GM12891 (cell line): ENCODE results near the gene CISD3.

ENCODE experiments used
- DNase-seq: peaks from one replicate; pipeline ENCODE4 v3.0.0; 2011; ENCODE audit warnings: low spot score; ENCODE audit not compliant: insufficient read length
- FAIRE-seq: peaks from 2 replicates; lab custom pipeline; 2011; peaks lifted over from hg19 to GRCh38; lab: Jason Lieb, UNC
- PAX5 ChIP-seq: IDR thresholded peaks from 2 replicates; pipeline ENCODE4 v1.6.1; 2011; ENCODE audit warnings: low read length, moderate library complexity, mild to moderate bottlenecking; ENCODE audit not compliant: insufficient read depth, severe bottlenecking
- POLR2A ChIP-seq: IDR thresholded peaks from 2 replicates; pipeline ENCODE4 v1.6.1; 2011; ENCODE audit warnings: low read depth, low read length, control low read depth
- POLR2AphosphoS5 ChIP-seq: IDR thresholded peaks from 2 replicates; pipeline ENCODE4 v1.6.1; 2011; ENCODE audit warnings: low read depth, low read length, control low read depth
- POU2F2 ChIP-seq: IDR thresholded peaks from 2 replicates; pipeline ENCODE4 v1.6.1; 2011; ENCODE audit warnings: low read depth, mild to moderate bottlenecking, control low read depth, low read length, moderate library complexity
- SPI1 ChIP-seq: IDR thresholded peaks from 2 replicates; pipeline ENCODE4 v1.6.1; 2011; ENCODE audit warnings: low read depth, low read length, control low read depth
- TAF1 ChIP-seq: IDR thresholded peaks from 2 replicates; pipeline ENCODE4 v1.6.1; 2011; ENCODE audit warnings: low read depth, low read length, control low read depth

Gene CISD3

DNA sequence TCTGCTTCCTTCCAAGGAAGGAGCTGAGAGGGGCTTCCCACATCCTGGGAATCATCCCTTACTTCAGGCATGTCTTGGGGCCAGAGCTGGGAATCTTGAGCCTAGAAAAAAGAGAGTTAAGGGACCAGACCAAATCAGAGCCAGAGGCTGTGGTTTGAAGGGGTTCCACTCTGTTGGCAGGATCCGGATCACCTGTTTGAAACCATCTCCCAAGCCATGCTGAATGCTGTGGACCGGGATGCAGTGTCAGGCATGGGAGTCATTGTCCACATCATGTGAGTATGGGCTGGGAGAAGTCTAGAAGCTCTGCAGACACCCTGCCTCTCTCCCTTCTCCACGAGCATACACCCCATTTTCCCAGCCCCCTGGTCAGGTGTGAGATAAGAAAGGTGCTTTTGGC, 32.1 kb downstream of the CISD3 start:
- DNase-seq (no peak), FAIRE-seq (no peak)
- TF ChIP-seq POU2F2 (no peak), POLR2A (no peak), SPI1 (no peak), PAX5 (no peak), TAF1 (no peak)

DNA sequence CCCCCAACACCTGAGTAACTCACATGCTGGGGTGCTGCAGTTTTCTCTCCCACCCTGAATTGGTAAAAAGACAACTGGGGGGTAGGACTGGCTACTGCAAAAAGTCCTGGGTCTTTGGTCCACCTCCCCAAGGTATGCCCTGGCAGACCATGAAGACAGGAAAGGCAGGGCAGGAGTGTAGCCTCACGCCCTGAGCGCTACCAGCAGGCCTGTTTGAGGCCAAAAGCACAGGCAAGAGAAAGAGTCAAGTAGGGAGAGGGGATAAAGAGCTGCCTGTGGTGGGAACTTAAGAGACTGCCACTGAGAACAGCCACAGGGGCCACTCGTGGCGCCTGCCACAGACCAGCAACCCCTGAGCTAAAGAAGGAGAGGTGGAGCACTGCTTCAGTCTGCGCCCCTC, 36.2 kb downstream of the CISD3 start:
- FAIRE-seq (no peak), DNase-seq (no peak)
- no peak for TF ChIP-seq TAF1
- no peak for TF ChIP-seq POLR2A
- TF ChIP-seq SPI1: no peak
- no peak for TF ChIP-seq POU2F2
- TF ChIP-seq PAX5: no peak
- no peak for TF ChIP-seq POLR2AphosphoS5

DNA sequence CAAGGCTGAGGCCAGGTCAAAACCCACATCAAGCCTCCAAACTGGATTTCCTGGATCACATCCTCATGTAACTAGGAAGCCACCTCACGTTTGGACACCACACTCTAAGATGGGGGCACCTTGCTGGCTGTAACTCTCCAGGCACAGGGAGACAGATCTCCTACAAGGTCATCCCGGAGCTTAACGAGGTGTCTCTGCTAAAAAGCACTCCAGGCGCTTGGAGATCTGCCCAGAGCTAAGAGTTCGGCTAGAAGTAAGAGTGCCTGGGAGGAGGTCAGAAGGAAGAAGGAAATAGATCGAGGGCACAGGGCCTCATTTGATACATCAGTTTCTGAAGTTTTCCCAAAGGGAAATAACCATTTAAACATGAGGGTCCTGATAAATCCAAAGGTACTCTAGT, 38.3 kb downstream of the CISD3 start:
- no peak for FAIRE-seq
- DNase-seq: no peak
- no peak for TF ChIP-seq TAF1
- TF ChIP-seq POLR2A: no peak
- TF ChIP-seq POLR2AphosphoS5: no peak
- TF ChIP-seq POU2F2: no peak
- TF ChIP-seq SPI1: no peak
- TF ChIP-seq PAX5: no peak

DNA sequence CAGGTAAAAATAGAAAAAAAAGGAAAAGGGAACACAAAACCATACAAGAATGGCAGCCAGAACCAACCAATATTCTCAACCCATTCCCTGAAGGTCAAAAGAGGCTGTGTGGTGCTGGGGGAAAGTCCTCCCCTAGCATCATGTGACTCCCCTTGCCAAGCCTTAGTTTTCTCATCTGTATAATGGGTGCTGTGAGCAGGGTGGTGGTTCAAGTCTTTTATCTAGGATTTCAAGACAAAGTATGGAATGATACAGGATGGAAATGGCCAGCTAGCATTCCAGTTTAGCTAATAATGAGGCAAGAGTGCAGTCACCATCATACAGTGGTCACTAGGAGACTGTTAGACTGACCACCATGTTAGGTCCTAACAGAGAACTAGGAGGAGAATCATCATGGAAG, 43.1 kb downstream of the CISD3 start:
- no peak for TF ChIP-seq SPI1
- no peak for TF ChIP-seq POLR2A
- TF ChIP-seq POLR2AphosphoS5: no peak
- FAIRE-seq (no peak), DNase-seq (no peak)

DNA sequence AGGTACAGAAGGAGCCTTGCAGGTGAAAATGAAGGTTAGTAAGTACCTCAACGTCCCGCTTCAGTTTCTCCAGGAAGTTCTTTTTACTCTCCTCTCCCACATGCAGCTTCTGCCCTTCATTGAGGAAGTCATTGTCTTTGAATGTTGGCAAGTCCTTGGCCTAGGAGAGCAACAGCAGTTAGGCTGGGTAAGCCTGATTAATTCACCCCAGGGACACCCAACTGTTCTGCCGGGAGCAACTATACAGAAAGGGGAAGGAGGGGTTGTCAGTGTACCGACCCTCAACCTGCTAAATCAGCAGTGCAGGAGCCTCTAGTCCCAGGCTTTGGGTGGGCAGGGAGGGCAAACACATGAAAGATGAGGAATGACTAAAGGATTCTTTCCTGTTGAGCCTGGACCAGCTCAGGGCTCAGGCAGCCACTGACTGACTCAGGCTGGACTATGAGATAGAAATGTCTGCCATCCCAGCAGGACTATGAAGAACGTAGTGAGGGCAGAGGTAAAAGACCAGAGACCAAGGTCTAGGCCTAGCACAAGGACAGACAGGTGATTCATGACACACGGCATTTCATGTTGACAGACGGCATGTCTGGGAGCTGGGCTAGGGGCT, 47.6 kb downstream of the CISD3 start:
- TF ChIP-seq PAX5: no peak
- TF ChIP-seq TAF1: no peak
- no peak for TF ChIP-seq SPI1
- no peak for TF ChIP-seq POLR2A
- TF ChIP-seq POLR2AphosphoS5: no peak
- TF ChIP-seq POU2F2: no peak

DNA sequence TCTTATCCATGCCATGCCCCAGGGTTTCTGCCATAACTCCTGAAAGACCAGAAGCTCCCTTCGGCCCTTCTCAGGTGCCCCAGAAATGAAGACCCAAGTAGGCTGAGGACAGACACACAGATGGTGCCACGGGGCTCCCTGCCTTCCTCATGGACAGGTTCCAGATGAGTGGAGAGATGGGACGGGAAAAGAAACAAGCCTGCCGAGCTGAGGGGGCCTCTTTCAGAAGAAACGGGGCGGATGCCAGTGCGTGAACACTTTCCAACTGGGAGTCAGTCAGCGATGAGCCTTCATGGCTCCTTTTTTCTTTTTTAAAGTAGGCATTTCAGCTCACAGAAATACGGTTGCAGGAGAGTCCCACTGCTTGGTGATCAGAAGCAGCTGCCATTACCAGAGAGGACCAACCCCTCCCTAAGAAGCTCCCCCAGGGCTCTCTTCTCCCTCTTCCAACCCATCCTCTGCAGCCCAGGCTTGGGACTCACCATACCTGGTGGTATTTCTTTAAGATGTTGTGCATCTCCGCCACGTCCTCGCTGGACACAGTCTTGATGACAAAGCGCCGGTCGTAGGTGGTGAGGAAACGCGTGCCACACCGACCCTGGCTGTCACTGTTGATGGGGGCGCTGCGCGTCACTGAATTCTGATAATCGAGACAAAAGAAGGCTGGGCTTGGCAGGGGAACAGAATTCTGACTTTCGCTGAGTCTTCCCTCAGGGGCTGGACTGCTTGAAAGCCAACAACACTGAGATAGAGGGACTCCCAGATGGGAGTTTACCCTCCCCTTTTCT, 50.0 kb downstream of the CISD3 start:
- FAIRE-seq (no peak), DNase-seq (no peak)
- no peak for TF ChIP-seq PAX5

More for the DNA sequence above, 47.6 kb downstream of the CISD3 start:
- no peak for FAIRE-seq
- DNase-seq: no peak

DNA sequence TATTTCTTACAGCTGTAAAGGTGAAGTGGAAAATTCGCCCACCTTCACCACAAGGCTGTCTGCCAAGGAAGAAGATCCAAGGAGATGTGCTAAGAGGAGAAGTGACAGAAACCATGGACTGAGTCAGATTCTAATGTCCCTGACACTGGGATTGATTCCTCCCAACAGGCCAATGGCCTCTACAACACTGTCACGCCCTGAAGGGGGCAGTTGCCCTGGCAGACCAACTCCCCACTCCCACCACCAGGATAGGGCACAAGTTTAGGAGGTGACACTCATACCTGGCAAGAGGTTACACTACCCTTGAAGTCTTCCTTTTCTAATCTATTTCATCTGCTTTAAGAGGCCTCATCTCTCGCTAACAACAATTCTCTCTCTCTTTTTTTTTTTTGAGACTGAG, 53.1 kb downstream of the CISD3 start:
- DNase-seq: no peak
- TF ChIP-seq SPI1 (no peak), TAF1 (no peak), PAX5 (no peak), POU2F2 (no peak), POLR2AphosphoS5 (no peak), POLR2A (no peak)
- FAIRE-seq: no peak
